Inflammatory macrophage treated with lipopolysaccharide for 1 hour (primary cell): ENCODE results near the gene MGAT2.
"Not testable (repeated sequence)": the region's sequence is repeated elsewhere in the genome, so short reads cannot be mapped to it uniquely, and the experiment has no call there.

Experiments used
- DNase-seq, 2 donors: peaks; one replicate each; pipeline ENCODE4 v3.0.0-alpha.2; 2020 to 2022

MGAT2 gene

DNA sequence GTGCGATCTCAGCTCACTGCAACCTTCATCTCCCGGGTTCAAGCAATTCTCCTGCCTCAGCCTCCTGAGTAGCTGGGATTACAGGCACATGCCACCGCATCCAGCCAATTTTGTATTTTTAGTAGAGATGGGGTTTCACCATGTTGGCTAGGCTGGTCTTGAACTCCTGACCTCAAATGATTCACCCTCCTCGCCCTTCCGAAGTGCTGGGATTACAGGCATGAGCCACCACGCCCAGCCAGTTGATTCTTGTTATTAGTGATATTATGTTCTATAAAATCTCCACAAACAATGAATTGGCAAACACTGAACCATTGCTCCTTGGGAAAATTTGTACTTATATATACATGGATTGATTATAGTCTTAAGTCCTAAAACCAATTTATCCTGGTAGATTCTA, 36.9 kb downstream of the MGAT2 start:
- DNase-seq, result not testable (repeated sequence)

DNA sequence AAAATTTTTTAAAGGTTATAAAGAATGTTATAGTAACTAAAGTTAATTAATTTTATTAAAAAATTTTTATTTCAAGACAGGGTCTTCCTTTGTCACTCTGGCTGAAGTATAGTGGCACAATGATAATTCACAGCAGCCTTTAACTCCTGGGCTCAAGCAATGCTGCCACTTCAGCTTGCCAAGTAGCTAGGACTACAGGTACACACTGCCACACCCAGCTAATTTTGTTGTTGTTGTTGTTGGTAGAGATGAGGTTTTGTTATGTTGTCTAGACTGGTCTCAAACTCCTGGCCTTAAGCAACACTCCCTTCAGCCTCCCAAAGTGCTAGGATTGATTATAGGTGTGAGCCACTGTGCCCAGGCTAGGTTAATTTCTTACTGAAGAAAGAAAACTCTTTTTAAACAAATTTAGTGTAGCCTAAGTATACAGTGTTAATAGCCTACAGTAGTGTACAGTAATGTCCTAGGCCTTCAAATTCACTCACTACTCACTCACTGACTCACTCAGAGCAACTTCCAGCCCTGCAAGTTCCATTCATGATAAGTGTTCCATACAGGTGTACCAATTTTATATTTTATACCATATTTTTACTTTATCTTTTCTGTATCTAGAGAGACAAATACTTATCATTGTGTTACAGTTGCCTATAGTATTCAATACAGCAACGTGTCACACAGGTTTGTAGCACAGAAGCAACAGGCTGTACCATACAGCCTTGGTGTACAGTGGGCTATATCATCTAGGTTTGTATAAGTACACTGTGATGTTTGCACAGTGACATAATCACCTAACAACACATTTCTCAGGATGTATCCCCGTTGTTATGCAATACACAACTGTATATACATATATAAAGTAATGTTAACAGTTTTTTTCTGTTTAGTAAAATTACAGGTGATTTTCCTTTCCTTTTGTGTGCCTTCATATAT, 39.2 kb downstream of the MGAT2 start:
- DNase-seq, result no peak

DNA sequence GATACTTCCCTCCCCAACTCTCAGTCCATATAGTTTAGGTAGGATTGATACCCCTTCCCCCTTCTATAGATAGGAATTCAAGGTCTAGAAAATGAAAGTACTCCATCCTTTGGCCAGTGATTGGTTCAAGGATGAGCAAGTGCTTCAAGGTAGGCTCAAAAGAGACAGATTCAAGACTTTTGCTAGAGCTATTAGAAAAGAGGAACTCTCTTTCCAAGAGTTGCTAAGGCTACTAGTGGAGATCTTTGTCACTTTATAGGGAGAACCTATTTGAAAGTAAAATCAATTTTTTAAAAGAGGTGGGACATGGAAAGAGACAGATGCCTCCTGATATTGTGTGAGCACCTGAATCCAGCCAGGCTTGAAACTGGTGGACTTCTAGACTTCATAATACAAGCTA, 49.9 kb downstream of the MGAT2 start:
- DNase-seq, result no peak
